ENCODE results near the gene CDK11A. TPM values are rescaled to one million over a fixed set of nuclear protein-coding genes. Genes with fewer than 3 reads are reported as not detected.
"Not testable (repeated sequence)": the region's sequence is repeated elsewhere in the genome, so short reads cannot be mapped to it uniquely, and the experiment has no call there.

CDK11A gene
- polyA plus RNA-seq, 12 donors, result 14.3 to 49.2 (median 21.1) TPM; not detected in 1

DNA sequence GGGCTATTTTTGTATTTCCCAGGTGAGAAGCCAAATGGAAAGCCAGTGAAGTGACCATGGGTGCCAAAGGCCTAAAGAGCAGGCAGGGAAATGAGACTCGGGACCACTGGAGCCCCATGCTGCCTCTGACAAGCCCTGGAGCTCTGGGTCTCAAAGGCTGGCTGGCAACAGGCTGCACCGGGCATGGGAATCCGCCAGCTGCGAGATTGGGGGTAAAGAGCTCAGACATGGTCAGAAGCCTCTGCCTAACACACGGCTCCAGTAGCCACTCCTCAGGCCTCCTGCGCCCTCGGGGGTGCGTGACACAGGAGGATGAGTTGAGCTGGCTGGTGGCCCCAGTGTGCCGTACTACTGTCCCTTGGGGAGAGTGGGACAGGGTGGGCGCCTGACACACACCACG lies 59.8 kb downstream of the CDK11A start:
- DNase-seq, result not testable (repeated sequence)

GRCh38 chr1:1662830-1663560 lies 61.2 kb downstream of the CDK11A start:
- not testable (repeated sequence) for DNase-seq

DNA sequence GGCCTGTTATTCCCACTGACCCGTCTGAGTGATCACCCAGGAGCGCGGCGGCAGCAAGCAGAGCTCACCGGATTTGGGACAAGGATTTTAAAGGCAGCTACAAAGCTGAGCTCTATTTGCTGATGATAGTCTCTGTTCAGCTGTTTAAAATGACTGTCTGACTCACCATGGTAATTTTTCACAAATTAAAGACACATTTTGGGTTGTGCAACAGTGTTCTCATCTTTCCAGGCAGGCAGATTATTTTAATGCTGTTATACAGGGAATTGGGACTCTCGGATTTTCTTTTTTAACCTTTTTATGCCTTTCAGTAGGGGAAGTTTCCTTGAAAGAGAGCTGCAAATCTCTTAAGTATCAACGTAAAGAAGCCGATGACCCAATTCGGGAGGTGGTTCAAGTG lies 61.8 kb downstream of the CDK11A start:
- DNase-seq, result not testable (repeated sequence)

GRCh38 chr1:1658583-1659549 lies 65.3 kb downstream of the CDK11A start, which contains the start of gene CDK11B:
Gene CDK11B, minus strand, starts transcription at chr1:1659004. Its CDS starts 1,519 bp downstream, at chr1:1657485.
- DNase-seq, result peak; percentile 96

Other genes with a start within 250 kb of the CDK11A start
- 10 to 100 TPM in 10 of 12 donors, 1 to 10 TPM in 1, not detected in 1; 8.6 to 27.8 (median 13.4) TPM for gene ATAD3A, start 212.2 kb downstream of the CDK11A start, polyA plus RNA-seq (ENCODE audit: insufficient read length in 12 of 12)
- gene TMEM240, start 183.7 kb downstream of the CDK11A start, polyA plus RNA-seq (ENCODE audit: insufficient read length in 12 of 12), result 1 to 10 TPM in 10 of 12 donors, not detected in 2; 1.9 to 6.5 (median 3.5) TPM
- gene SSU72, start 149.5 kb downstream of the CDK11A start, polyA plus RNA-seq (ENCODE audit: insufficient read length in 12 of 12), result 10 to 100 TPM in 11 of 12 donors, not detected in 1; 61.6 to 98.6 (median 86.4) TPM
- 10 to 100 TPM in 1 of 12 donors, 1 to 10 TPM in 8, under 1 TPM in 2, not detected in 1; 0.88 to 10.3 (median 2.1) TPM for gene FNDC10, start 124.2 kb downstream of the CDK11A start, polyA plus RNA-seq (ENCODE audit: insufficient read length in 12 of 12)
- 100 to 1,000 TPM in 1 of 12 donors, 10 to 100 TPM in 10, not detected in 1; 34.1 to 109 (median 52.5) TPM for gene MIB2, start 108.9 kb downstream of the CDK11A start, polyA plus RNA-seq (ENCODE audit: insufficient read length in 12 of 12)
- gene MMP23B, start 92.2 kb downstream of the CDK11A start, polyA plus RNA-seq (ENCODE audit: insufficient read length in 12 of 12), result 10 to 100 TPM in 11 of 12 donors, not detected in 1; 19.0 to 63.0 (median 25.5) TPM
- gene CDK11B, start 65.4 kb downstream of the CDK11A start, polyA plus RNA-seq (ENCODE audit: insufficient read length in 12 of 12), result 10 to 100 TPM in 11 of 12 donors, not detected in 1; 28.3 to 46.3 (median 31.2) TPM
- 10 to 100 TPM in 11 of 12 donors, not detected in 1; 31.9 to 69.2 (median 40.9) TPM for gene SLC35E2B, start 31.6 kb downstream of the CDK11A start, polyA plus RNA-seq (ENCODE audit: insufficient read length in 12 of 12)
- gene NADK, start 54.1 kb upstream of the CDK11A start, polyA plus RNA-seq (ENCODE audit: insufficient read length in 12 of 12), result 10 to 100 TPM in 11 of 12 donors, not detected in 1; 22.7 to 55.6 (median 30.3) TPM
- 100 to 1,000 TPM; 158 to 259 (median 178) TPM for gene GNB1, start 166.7 kb upstream of the CDK11A start, polyA plus RNA-seq (ENCODE audit: insufficient read length in 12 of 12)
- gene CALML6, start 190.9 kb upstream of the CDK11A start, polyA plus RNA-seq (ENCODE audit: insufficient read length in 12 of 12), result 100 to 1,000 TPM in 9 of 12 donors, 10 to 100 TPM in 2, not detected in 1; 64.0 to 380 (median 219) TPM
- 100 to 1,000 TPM in 2 of 12 donors, 10 to 100 TPM in 9, not detected in 1; 28.5 to 139 (median 76.2) TPM for gene TMEM52, start 194.9 kb upstream of the CDK11A start, polyA plus RNA-seq (ENCODE audit: insufficient read length in 12 of 12)

Measured in muscle of arm (tissue), 12 donors.